GM18870 (cell line): ENCODE data around the gene GTF3C1.
"Not testable (repeated sequence)": the region's sequence is repeated elsewhere in the genome, so short reads cannot be mapped to it uniquely, and the experiment has no call there.

Source experiments
- ATAC-seq: cut with Tn5 transposase; IDR thresholded peaks from one replicate; pipeline ENCODE4 v1.9.1; 2021; ENCODE audit warnings: moderate library complexity; ENCODE audit not compliant: unreplicated experiment

The GTF3C1 gene

DNA sequence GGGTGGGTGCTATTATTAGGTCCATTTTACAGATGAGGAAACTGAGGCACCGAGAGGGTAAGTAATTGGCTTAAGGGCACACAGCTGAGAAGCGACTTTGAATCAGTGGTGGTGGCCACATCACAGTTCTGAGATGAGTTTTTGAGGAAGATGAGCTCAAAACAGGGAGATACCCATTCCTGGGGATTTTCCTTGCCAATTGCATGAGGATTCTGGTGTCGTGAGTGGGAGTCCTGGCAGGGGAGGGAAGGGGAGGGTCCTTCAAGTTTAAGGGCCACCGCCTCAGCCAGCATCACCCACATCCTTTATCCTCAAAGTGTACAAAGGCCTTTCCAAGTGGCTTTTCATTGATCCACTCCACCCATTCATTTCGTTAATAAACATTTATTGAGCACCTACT lies 102.4 kb downstream of the GTF3C1 start:
- ATAC-seq: no peak

DNA sequence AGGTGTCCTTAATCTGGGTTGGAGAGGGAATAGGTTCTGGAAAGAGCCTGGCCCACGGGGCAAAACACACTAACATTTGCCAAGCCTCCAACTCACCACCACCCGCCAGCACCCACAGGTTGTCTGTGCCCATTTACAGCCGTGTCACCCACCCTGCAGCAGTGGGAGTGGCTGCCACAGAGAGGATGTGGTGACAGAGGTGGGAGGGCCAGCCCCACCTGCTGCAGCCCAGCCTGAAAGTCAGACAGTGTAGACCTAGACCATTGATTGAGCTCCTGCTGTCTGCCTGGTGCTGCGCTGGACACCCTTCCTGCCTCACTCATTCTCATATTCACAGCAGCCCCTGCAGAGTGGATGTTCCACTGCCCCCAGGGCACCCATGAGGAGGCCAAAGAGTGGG lies 103.0 kb downstream of the GTF3C1 start:
- no peak for ATAC-seq

DNA sequence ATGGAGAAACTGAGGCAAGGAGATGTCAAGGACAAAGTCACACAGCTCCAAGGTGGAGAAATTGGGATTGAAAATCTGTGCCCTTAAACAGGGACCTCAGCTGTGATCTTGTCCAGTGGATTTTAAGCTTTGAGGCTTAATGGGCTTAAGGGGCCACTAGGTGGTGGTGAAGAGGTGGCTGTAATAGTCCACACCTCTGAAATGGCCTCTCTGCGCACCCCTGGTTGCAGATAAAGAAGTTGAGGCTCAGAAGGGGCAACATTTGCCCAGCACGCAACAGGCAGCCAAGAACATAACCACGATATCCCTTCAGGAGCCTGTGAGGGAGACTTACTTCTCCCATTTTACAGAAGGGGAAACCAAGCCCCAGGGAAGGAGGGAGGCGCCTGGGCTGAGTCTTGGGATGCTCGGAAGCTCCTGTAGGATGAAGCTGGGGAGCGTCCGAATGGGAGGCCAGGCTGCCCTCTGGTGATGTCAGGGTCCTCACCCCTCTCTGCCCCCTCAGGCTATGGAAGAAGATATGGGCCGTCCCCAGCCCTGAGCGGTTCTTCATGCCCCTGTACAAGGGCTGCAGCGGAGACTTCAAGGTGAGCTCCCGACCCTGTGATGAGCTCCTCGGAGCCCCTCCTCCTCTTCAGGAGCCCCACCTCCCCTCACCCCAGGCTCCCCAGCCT lies 104.1 kb downstream of the GTF3C1 start:
- ATAC-seq: no peak

DNA sequence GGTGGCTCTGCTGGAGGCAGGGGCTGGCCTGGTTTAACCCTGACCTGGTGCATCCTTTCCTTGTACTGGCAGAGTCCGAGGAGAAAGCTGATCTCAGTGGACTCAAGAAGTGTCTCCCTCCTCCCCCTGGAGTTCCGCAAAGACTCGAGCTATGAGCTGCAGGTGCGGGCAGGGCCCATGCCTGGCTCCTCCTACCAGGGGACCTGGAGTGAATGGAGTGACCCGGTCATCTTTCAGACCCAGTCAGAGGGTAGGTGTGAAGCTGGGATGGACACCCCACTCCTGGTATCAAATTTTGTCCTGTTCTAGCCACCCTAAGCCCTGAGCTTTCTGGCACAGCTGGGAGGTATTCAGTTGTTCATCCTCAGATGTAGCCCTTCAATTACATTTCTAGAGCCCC lies 105.2 kb downstream of the GTF3C1 start:
- no peak for ATAC-seq

DNA sequence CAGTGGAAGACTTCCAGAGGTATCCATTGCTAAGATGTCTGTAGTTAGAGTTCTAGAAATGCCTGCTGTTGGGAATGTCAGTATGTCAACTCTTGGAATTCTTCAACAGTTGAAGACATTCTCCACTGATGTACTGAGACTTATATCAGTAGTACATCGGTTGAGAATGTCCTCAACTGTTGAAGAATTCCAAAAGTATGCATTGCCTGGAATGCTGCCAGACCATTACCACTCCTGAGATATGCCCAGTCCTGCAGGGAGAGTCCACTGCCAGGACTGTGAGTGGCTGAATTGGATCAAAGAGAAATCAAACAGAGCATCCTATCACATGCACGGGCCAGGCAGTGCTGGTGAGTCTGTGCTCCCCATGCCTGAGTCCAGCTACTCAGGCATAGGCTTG lies 105.7 kb downstream of the GTF3C1 start:
- no peak for ATAC-seq

DNA sequence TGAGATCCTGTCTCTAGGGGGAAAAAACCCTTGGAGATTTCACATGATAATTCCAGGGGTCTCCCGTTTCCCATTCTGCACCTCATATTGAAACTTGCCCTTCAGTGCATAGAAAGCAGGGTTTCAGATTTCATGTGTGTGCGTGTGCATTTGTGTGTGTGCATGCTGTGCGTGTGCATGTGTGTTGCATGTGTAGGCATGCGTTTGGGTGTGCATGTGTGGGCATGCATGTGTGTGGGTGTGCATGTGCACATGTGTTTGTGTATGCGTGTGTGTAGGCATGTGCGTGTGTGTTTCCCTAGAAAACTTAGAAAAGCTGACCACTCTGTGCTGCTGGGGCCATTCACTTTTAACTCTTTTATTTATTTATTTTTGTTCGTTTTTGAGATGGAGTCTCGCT lies 107.7 kb downstream of the GTF3C1 start:
- no peak for ATAC-seq

DNA sequence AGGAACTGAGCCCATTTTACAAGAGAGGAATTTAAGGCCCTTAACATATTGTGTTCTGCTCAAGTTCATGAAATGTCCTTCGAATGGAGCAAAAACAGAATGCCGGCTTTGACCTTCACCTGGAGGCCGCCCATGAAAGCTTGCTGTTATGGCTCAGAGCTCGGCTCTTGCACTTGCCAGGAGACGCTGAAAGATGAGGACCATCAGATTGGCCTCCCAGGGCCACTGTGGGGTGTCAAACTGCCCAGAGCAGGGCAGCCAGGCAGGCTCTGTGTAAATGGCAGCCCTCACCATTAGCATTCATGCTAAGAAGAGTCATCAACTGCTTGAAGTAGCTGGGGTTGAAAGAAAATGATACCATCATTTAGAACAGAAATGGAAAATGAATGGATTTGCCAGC lies 108.4 kb downstream of the GTF3C1 start:
- no peak for ATAC-seq

DNA sequence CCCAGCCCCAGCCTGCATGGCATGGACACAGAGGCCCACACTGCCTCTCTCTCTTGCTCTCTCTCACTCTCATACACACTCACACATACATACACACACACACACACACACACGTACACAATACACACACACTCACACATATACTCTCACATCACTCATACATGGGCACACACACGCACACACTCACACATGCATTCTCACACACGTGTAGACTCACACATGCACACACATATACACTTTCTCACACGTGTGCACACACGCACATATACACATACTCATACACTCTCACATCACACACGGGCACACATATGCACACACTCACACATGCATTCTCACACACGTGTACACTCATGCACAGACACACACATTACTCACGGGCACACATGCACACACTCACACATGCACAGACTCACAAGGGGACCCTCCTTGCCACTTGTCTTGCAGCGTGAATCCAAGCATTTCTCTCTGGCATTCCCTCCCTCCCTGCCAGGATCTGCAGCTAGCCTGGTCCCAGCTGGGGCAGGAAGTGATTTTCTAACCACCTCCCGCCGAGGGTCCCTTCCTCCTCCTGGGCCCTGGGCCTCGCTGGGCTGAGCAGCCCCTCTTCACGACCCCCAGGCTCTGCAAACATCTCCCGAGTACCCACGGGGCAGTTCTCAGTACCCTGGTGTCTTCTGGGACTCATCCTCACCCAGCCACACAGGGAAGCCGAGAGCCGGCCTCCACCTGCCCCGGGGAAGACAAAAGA lies 110.3 kb downstream of the GTF3C1 start:
- ATAC-seq: no peak

DNA sequence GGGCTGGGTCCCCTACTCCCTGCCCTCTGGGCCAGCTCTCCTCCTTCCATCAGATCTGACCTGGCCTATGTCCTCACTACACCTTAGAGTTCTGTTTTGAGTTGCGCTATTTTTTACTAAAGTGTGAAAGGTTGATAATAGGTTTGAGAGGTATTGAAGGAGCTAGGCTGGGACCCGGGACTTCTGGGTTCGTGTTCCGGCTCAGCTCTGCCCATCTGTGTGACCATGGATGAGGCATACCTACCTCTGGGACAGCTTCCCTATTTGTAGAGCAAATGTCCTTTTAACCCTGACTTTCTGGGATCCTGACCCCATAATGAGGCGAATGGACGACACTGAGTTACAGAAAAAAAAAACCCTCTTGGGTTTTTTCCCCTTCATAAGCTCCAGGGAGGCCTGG lies 111.8 kb downstream of the GTF3C1 start:
- no peak for ATAC-seq

DNA sequence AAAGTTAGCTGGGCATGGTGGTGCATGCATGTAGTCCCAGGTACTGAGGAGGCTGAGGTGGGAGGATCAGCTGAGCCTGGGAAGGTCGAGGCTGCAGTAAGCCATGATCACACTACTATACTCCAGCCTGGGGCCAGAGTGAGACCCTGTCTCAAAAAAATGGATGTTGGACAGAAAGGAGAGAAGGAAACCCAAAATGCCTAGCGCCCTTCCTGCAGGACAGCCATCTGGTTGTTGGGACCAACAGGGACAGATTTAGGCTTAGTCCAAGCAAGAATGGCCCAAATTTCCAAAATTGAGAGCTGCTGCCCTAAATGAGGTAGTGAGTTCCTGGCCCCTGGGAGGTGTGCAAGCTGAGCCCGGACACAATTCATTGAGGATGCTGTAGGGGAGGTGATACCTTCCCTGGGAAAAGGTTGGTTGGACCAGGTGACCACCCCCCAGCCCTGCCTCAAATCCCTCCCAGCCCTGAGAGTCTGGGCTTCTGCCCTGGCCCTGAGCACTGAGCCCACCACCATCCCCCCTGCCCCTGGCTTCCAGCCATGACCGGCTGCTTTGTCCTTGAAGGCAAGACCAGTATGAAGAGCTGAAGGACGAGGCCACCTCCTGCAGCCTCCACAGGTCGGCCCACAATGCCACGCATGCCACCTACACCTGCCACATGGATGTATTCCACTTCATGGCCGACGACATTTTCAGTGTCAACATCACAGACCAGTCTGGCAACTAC lies 112.6 kb downstream of the GTF3C1 start:
- no peak for ATAC-seq

DNA sequence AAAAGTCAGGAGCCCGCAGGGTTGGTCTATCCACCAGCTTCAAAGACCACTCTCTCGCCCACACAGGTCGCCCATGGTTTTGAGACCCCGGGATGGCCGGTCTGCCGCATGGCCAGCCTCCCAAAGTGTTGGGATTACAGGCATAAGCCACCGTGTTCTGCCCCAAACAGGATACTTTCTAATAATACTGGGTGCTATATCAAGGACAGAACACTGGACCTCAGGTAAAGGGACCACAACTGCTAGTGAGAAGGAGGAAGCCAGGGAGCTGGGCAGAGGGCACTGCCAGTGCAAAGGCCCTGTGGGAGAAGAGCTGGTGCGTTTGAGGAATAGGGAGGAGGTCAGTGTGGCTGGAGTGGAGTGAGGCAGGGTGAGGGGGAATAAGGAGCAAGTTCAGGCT lies 113.6 kb downstream of the GTF3C1 start:
- no peak for ATAC-seq

DNA sequence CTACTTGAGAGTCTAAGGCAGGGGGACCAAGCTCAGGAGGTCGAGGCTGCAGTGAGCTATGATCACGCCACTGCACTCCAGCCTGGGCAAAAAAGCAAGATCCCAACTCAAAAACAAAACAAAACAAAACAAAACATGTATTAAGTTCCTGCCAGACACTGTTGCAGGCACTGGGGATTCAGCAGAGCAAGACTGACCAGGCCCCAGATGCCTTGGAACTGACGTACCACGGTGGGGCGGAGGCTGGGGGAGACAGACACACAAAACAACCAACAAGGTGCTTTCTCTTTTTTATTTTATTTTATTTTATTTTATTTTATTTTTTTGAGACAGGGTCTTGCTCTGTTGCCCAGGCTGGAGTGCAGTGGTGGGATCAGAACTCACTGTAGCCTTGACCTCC lies 114.6 kb downstream of the GTF3C1 start:
- ATAC-seq: not testable (repeated sequence)

DNA sequence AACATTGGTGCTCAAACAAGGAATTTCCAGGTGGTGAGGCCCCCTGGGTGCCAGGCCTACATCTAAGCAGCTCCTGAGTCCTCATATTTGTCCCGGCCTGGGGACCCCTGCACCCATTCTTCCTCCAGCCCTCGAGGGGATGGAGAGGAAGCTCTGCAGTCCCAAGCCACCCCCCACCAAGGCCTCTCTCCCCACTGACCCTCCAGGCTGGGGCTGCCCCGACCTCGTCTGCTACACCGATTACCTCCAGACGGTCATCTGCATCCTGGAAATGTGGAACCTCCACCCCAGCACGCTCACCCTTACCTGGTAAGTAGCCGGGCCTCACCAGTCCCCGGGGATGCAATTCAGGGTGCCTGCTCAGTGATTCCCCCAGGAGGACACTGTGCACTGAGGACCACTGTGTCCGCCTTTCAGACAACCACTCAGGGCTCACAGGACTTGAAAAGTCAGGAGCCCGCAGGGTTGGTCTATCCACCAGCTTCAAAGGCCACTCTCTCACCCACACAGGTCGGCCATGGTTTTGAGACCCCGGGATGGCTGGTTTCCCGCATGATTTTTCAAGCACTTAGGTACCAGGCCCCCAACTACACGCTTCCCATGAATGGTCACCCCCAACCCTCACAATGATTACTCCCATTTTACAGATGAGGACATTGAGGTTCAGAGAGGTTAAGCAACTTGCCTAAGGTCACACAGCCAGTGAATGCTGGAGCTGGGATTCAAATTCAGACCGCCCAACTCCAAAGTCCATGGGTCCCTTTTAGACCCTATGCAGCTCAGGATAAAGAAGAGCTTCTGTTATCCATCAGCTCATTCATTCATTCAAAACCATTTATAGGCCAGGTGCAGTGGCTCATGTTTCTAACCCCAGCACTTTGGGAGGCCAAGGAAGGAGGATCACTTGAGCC lies 115.3 kb downstream of the GTF3C1 start:
- ATAC-seq: no peak

DNA sequence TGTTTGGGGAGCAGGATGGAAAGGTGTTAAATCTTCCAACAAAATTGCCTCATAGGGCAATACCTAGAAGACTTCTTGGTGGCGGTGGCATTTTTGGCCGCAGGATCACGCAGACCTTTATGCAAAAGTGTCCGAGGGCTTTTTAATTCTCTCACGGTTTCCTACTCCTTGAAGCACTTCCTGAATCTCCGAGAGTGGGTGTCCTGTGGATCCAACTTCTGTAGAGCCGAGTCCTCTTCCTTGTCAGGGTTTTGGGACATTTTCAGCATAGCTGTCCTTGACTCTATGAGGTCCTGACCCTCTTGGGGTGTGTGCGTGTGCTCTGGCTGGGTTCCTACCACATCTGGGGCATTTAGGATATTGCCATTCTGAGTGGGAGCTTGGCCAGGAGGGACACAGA lies 116.1 kb downstream of the GTF3C1 start:
- no peak for ATAC-seq

DNA sequence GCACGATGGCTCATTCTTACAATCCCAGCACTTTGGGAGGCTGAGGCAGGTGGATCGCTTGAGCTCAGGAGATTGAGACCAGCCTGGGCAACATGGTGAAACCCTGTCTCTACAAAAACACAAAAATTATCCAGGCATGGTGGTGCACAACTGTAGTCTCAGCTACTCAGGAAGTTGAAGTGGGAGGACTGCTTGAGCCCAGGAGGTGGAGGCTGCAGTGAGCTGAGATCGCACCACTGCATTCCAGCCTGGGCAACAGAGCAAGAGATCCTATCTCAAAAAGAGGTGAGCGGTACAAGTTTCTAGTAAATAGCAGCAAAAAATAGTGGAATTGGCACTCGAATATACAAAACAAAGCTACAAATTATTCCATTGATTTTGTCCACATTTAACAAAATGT lies 116.5 kb downstream of the GTF3C1 start:
- not testable (repeated sequence) for ATAC-seq

DNA sequence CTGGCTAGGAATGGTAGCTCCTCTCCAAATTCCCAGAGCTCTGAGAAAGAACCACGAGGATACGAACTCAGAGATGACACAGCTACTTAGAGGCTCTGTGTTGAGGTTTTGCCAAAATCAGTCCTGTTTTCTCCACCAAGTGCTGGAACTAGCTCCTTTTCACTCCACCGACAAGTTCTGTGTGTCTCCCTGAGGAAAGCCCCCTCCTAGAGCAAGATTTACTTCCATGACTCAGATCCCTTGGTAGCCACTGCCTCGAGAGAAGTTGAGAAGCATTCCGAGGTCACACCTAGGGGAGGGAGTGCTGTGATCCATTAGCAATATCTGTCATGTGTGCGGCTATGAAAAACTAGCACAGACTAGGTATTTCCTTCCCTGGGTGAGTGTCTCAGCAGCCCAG lies 117.2 kb downstream of the GTF3C1 start:
- ATAC-seq: no peak

DNA sequence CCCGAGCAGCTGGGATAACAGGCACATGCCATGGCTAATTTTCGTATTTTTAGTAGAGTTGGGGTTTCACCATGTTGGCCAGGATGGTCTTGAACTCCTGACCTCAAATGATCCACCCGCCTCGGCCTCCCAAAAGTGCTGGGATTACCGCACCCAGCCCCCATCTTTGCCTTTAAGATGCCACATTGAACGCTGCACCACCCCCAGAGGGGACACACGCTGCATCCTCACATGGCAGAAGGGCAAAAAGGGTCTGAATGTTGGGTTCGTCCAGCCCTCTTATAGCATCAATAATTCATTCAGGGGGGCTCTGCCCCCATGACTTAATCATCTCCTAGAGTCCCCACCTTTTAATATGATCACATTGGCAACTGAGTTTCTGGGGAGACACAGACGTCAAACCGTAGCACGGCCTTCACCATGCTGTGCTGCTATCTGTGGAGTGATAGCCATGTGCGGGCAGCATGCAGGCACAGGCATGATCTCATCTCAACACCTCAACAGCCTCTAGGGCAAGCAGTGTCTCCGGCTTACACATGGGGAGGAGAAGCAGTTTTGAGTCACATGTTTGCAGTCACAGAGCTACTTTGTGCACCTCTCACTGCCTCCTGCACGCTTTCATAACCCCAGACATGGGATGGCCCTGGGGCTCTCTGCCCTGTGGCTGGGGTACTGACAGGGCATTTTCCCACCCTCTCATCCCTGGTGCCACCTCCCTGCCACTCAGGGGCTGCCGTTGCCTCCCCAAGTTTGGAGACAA lies 117.8 kb downstream of the GTF3C1 start:
- no peak for ATAC-seq

DNA sequence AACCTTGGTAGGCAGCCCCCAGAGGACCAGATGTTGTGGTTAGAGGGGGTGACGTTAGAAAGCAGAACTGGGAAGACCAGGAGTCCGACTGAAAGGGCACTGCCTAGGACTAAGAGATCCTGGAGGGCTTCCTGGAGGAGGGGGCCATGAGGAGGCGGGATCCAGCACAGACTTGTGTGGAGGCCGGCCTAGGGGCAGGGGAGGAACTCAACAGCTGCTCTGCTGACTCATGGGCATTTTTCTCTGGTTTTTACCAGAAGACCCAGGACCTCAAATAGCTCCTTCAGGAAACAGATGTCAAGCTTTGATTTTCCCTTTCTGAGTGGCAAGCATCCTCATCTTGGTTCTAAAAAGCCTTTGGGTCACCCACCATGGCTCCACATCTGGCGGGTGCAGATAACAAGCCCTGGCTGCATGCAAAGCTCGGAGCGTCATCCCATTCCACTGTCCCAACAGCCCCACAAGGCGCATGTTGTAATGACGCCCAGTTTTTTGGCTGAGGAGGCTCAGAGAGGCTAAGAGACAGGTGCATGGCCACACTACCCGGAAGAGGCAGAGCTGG lies 118.7 kb downstream of the GTF3C1 start:
- no peak for ATAC-seq

DNA sequence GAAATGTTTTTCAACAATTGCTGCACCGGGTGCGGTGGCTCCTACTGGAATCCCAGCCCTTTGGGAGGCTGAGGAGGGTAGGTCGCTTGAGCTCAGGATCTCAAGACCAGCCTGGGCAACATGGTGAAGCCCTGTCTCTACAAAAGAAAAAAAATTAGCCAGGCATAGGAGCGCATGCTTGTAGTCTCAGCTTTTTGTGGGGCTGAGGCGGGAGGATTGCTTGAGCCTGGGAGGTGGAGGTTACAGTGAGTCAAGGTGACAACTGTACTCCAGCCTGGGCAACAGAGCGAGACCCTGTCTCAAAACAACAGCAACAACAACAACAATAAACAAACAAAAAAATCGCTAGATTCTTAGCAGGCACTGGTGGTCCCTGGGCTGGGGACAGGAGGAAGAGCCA lies 119.2 kb downstream of the GTF3C1 start:
- ATAC-seq: no peak

DNA sequence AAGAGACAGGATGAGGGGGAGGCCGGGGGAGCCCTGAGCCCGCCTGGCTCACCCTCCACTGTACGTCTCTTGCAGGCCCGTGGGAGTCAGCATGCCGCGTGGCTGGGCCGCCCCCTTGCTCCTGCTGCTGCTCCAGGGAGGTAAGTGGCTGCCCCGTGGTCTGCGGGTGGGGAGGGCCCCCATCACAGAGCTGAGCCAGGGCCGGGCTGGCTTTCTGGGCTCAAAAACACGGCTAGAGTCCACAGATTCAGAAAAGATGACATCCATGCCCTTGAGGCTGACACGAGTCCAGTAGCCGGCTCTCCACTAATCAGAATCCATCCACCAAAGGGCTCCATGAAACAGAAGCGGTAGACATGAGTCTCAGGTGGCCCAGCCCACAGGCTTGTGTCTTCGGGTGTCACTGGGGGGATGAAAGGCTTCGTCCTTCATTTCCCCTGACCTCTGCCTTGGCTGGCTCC lies 119.7 kb downstream of the GTF3C1 start:
- no peak for ATAC-seq
